GM21529 (cell line): ENCODE measurements around the gene CEL.
"Not testable (repeated sequence)": the region's sequence is repeated elsewhere in the genome, so short reads cannot be mapped to it uniquely, and the experiment has no call there.

Experiments
- ATAC-seq: cut with Tn5 transposase; IDR thresholded peaks from one replicate; pipeline ENCODE4 v1.9.1; 2021; ENCODE audit not compliant: unreplicated experiment

The CEL gene

DNA sequence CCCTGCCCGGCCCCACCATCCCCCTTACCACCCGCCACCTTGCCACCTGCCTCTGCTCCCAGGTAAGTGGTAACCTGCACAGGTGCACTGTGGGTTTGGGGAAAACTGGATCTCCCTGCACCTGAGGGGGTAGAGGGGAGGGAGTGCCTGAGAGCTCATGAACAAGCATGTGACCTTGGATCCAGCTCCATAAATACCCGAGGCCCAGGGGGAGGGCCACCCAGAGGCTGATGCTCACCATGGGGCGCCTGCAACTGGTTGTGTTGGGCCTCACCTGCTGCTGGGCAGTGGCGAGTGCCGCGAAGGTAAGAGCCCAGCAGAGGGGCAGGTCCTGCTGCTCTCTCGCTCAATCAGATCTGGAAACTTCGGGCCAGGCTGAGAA, at the start of gene CEL:
CEL (plus strand) TSS at position 218 of the 382 bp plus-strand sequence; CDS start at position 240, 22 bp downstream.
- not testable (repeated sequence) for ATAC-seq

DNA sequence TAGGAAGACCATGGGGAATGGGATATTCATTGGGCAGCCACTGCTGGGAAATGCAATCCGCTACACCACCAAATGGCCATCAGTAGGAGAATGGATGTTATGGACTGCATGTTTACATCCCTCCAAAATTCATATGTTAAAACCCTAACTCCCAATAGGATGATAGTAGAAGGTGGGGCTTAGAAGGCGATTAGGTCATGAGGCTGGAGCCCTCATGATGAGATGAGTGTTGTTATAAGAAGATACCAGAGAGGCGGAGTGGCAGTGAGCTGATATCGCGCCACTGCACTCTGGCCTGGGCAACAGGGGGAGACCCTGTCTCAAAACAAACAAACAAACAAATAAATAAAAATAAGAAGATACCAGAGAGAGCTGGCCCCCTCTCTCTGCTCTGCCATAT, 47.1 kb upstream of the CEL start:
- no peak for ATAC-seq

DNA sequence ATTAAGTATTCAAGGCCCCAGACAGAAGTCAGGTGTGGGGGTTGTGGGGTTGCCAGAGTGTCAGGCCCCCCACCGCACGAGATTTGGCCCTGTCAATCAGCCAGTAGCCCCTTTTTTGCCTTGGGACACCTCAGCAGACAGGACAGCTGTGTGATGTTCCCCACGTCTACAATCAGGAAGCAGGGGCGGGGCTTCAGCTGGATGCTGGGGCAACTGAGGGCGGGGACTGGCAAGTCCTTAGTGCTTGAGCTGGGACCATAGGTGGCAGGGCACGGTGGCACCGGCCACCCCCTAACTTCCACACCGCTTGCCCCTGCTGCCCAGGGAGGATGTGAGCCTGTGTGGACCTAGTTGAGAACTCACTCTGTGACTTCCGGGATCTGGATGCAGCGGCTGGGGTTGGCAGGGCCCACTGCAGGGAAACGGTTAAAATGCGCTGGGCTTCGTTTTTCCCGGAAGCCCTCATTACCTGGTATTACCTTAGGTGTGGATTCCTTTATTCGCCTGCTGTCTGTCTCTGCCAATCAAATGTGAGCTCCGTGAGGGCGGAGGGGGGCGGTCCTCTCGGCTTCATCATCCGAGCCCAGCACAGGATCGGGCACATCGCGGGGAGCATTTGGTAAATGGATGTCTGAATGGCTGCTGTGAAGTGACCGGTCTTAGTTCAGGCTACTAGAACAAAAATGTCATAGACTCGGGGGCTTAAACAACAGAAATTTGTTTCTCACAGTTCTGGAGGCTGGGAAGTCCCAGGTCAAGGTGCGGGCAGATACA, 38.5 kb upstream of the CEL start:
- no peak for ATAC-seq

DNA sequence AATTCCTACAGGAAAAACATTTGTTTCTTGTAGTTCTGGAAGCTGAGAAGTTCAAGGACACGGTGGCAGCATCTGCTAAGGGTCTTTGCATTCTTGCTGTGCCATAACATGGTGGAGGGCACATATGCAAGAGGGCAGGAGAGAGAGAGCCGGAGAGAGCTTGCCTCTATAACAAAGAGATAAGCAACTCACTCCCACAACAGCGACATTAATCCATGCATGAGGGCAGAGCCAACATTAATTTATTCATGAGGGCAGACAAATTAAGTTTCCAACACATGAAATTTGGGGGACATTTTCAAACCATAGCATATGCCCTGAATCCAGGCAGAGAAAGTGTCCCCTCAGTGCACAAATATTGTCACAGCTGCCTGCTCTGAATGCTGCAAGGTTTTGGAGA, 35.4 kb upstream of the CEL start:
- ATAC-seq: no peak

DNA sequence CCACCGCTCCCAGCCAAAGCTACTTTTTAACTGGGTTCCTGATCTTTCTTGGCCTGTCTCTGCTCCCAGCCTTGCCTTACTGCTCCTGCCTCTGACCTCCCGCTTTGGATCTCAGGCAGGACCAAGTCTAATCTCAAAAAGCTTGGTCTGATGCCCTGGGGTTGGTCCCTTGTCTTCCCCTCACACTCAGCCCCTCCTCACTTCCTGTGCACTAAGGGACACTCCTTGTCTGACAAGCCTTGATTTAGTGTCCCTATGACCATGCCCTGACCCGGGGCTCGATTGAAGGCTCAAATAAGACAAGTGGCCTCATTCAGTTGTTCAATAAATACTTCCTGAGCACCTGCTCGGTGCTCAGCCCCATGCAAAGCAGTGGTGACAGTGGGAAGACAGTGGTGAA, 34.6 kb upstream of the CEL start:
- no peak for ATAC-seq

DNA sequence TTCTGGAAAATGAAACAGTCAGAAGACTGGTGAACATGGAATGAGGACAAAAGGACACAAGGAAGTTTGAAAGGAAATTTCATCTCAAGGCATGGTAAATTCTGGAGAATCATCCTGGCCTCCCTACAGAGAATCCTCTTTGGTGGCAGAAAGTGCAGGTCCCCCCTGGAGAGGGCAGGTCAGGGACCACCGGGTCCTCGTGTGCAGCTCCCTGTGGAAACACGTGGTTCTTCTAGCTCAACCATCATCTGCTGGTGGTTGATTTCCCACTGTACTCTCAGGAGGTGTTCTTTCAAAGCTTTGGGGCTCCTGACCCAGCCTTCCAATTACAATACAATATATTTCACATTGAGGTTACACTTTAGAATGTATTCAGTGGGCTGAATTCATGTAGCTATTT, 33.6 kb upstream of the CEL start:
- no peak for ATAC-seq

DNA sequence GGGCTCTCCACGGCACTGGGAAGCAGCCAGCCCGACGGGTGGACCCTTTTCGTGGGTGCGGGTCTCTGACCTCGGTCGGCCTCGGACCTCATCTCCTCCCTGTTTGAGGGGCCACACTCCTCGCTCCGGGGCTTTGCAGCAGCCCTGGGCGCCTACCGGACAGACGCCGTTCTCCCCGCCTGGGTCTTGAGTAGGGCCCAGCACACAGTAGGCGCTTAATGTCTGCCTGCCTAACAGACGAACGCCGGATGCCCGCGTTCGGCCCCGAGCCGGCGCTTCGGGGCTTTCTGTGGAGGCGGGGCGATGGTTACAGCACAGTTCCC, 31.8 kb upstream of the CEL start:
- peak; percentile 12 for ATAC-seq

DNA sequence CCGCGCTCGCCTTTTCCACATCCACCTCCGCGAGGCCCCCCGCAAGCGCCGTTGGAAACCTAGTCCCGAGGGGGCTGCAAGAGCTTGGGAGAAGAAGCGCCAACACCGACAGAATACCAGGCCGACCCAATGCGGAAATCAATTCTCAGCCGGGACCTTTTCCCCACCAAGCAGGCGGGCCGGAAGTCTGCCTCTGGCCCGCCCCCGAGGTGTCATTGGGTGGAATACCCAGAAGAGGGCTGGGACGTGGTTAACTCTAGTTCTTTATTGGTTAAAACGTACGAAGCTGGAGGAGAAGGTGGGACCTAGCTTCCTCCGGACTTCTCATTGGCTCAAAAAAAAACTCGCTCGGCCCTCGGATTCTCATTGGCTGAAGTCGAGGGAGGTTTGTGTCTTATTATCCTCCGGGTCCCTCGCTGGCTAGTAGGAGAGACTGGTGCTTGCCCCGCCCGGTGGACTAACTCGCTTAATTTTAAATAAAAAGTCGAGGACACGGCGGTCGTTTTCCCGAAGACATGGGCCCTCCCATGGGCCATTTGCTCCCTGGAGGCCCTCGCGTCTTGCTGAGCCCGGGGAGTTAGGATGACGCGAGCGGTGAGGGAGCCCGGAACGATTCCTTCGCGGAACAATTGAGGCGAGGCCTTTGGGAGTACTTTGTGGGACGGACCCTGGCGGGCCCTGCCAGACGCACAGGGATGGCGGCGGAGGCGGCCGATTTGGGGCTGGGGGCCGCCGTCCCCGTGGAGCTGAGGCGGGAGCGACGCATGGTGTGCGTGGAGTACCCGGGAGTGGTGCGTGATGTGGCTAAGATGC, 31.3 kb upstream of the CEL start, which contains the start of gene GTF3C5:
GTF3C5 (plus strand) TSS at position 681 of the 813 bp plus-strand sequence; CDS start at position 696, 15 bp downstream.
- ATAC-seq: peak; percentile 97

DNA sequence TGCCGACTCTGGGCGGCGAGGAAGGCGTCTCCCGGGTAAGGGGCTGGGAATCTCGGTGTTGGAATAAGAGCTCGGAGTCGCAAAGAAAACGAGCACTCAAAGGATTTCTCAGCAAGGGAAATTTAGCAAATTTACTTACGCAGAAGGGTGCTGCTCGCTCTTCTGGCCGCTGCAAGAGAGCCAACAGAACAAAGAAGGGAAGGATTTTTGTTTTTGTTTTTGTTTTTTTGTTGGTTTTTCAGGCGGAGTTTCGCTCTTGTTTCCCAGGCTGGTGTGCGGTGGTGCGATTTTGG, 30.7 kb upstream of the CEL start:
- ATAC-seq: no peak

DNA sequence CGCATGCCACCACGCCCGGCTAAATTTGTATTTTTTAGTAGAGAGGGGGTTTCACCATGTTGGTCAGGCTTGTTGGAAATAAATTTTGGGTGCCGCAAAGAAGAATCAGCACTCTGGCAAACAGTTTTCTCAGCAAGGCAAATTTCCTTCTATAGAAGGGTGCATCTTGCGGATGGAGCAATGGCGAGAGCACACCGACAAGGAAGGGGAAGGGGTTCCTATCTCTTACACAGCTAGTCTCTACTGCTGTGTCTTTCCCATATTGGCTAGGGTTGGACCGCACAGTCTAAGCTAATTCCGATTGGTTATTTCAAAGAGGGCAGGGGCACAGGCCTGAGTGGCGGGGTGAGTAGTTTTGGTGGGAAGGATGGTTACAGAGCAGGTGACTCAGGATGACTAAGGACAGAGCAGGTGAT, 30.3 kb upstream of the CEL start:
- no peak for ATAC-seq

DNA sequence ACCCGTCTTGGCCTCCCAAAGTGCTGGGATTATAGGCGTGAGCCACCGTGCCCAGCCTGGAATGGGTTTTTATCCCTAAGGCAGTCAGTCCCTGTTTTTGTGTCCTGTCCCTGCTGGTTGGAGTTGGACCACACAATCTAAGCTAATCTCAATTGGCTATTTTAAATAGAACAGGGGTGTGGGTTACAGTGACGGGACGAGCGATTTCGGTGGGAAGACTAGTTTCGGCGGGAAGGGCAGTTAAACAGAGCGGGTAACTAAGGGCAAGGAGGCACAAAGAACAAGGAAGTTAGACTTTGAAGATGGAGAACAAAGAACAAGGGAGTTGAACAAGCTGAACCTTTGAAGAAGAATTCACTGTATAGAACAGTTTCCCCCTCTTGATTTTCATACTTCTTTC, 29.6 kb upstream of the CEL start:
- no peak for ATAC-seq

DNA sequence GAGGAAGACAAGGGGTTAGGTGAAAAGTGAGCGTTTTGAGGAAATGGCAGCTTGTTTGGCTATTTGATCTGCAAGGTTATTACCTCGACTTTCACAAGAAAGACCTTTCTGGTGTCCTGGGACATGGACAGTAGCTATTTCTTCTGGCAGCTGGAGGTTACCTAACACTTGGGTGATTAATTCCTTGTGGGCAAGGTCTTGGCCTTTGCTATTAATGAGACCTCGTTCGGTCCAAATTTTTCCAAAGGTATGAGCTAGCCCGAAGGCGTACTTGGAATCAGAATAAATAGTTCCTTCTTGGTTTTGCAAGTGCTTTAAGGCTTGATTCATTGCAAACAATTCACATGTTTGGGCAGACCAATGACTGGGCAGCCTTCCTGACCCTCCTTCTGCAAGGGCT, 26.1 kb upstream of the CEL start:
- ATAC-seq: no peak

DNA sequence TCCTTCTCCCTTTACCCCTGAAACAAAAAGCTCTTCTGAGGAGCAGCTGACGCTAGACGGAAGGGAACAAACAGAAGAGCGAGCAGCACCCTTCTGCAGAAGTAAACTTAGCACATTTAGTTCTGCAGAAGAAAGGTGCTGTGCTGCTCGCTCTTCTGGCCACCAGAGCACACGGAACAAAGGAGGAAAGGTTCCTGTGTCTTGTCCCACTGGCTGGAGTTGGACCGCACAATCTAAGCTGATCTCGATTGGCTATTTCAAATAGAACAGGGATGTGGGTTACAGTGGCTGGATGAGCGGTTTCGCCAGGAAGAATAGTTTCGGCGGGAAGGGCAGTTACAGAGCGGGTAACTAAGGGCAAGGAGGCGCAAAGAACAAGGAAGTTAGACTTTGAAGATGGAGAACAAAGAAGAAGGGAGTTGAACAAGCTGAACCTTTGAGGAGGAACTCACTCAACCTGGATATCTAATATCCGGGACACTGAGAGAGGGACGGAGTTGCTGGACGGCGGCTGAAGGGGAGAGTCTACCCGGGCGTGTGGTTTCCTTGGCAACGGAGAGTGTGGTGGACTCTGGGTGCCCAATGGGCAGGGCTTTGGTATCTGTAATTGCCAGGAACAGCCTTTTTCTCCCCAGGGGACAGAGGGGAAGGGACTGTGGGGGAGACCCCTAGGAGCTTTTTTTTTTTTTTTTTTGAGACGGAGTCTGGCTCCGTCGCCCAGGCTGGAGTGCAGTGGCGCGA, 23.8 kb upstream of the CEL start:
- no peak for ATAC-seq

DNA sequence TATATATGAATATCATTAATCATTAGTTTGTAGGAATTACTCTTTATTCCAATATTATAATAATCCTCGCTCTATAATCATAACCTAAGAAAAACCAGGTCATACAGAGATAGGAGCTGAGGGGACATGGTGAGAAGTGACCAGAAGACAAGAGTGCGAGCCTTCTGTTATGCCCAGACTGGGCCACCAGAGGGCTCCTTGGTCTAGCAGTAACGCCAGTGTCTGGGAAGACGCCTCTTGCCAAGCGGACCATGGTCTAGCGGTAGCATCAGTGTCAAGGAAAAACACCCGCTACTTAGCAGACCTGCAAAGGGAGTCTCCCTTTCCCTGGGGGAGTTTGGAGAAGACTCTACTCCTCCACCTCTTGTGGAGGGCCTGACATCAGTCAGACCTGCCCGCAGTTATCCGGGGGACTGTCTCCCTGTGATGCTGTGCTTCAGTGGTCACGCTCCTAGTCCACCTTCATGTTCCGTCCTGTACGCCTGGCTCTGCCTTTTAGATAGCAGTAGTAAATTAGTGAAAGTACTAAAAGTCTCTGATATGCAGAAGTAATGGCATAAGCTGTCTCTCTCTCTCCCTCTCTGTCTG, 20.8 kb upstream of the CEL start:
- ATAC-seq: not testable (repeated sequence)

DNA sequence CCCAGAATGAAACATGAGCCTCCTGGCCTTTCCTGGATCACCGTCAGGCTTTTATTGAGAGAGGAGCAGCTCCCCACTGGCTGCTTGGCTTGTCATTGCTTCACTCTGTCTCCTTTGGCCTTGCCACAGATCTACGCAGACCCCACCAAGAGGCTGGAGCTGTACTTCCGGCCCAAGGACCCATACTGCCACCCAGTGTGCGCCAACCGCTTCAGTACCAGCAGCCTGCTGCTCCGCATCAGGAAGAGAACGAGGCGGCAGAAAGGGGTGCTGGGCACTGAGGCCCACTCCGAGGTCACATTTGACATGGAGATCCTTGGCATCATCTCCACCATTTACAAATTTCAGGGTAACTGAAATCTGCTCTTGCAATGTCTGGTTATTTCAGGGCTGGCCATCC, 19.8 kb upstream of the CEL start:
- no peak for ATAC-seq

DNA sequence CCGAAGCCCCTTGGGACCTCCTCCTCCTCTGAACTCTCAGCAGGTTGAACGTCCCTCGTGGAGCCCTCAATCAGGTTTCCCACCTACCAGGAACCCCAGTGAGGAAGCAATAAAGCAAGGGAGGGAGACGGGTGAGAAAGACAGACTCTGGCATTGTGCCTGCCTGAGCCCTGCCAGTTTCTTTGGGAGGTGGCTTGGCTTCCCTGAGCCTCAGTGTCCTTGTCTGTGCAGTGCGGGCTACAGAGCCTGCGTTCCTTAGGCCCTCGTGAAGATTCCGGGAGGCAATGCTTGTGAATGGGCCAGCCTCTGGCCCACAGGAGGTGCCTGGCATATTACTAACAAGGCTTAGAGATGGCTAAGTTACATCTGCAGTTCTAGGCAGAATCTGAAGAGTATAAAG, 19.1 kb upstream of the CEL start:
- no peak for ATAC-seq

DNA sequence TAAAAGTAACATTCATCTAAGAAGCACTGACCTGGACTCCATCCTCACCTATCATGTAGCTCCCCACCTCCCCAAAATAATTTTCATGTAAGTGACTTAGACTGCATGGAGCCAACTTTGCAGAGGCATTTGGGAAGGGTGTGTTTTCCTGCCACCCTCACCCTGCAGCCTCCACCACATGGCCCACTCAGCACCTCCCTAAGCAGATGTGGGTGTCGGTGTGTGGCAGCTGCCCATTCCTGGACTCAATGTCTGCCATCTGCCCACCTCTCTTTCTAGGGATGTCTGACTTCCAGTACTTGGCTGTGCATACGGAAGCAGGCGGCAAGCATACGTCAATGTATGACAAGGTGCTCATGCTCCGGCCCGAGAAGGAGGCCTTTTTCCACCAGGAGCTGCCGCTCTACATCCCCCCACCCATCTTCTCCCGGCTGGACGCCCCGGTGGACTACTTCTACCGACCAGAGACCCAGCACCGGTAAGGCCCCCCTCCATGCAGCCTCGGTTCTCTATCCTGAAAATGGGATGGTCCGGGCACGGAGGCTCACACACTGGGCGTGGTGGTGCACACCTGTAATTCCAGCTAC, 18.2 kb upstream of the CEL start:
- no peak for ATAC-seq

DNA sequence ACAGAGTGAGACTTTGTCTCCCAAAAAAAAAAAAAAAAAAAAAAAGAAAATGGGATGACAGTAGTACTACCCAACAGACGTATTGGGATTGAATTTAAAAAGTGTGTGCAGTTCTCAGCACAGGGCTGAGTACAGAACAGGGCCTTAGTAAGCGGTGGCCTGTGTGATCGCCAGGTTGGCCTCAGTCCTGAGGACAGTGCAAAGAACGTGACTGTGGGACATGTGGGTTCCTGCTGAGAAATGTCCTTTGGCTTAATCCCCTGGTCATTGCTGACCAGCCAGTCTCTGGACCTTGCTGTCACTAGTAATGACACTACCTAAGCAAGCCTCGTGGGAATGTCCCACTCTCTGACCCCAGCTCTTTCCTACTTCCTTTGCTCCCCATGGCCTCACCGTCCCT, 17.7 kb upstream of the CEL start:
- no peak for ATAC-seq

DNA sequence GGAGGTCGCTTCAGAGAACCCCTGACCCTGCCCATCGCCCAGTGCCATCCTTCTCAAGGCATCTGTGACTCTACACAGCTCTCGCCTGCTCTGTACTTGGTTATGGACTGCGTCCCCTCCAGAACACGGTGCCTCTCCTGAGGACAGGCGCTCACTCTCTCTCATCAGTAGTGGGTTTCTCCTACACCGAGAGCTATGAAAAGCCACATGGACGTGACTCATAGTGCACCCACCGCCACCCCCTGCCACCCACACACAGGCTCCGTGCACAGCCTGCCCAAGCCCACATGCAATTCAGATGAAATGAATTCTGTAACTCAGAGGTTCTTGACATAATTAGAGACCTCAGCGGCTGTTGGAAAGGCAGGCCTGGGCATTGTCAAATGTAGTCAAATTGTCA, 17.1 kb upstream of the CEL start:
- ATAC-seq: no peak

DNA sequence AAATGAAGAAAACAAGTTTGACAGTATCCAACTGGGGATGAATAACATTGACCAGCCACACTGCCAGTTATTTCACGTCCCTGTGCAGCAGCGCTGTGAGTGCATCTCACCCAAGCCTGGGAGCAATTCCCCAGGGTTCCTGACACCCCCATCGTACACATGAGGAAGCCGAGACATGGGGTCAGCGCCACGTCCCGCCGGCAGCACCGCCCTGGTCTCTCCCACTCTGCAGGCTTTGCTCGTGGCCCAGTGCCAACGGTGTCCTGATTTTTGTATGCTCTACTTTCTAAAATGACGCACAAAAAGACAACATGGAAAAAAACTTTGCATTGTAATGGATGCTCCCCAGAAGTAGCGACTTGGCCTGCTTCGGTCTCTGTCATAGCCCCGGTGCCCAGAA, 16.6 kb upstream of the CEL start:
- ATAC-seq: no peak

DNA sequence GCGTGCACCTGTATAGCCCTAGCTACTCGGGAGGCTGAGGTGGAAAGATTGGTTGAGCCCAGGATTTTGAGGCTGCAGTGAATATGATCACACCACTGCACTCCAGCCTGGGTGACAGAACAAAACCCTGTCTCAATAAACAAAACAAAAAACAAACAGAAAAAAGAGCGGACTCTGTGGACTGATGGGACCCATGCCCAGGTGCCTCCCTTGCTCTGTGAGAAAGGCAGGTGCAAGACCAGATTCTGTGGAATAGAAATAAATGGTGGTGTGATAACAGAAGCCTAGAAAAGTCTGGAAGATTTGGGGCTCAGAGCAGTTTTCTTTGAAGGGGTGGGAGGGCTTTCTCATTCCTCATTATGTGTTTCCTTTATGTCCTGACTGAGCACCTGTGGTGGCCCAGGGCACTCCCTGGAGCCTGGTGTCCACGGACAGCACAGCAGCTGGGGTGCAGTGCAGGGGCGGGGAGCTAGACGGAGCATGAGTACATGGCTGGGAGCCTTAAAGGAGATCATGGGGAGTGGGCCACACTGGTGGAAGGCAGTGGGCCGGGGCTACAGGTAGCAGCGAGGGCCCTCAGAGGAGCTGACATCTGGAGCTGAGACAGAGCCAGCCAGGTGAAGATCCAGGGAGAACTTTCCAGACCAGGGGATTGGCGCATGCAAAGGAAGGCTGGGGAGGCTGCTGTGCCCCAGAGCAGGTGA, 15.4 kb upstream of the CEL start:
- ATAC-seq: no peak
